Large intestine (tissue), 3 donors: ENCODE data around the gene ERCC8. TPM values are rescaled to one million over a fixed set of nuclear protein-coding genes. Genes with fewer than 3 reads are reported as not detected.

ENCODE experiments used
- DNase-seq, 2 donors: peaks; one replicate each; pipeline versions ENCODE4 v3.0.0 to v3.0.0-alpha.2; 2013
- H3K27ac ChIP-seq: one replicate; pipeline ENCODE4 v1.5.1; 2013; ENCODE audit warnings: low read length
- H3K27me3 ChIP-seq: 2 replicates; pipeline ENCODE4 v1.6.1; 2013; ENCODE audit warnings: low read length; ENCODE audit not compliant: control insufficient read depth, insufficient read depth
- H3K36me3 ChIP-seq: 2 replicates; pipeline ENCODE4 v1.6.1; 2013; ENCODE audit warnings: low read length; ENCODE audit not compliant: control insufficient read depth, insufficient read depth
- H3K4me1 ChIP-seq: one replicate; pipeline ENCODE4 v1.6.1; 2013; ENCODE audit warnings: low read length; ENCODE audit not compliant: control insufficient read depth, insufficient read depth
- H3K4me3 ChIP-seq: one replicate; pipeline ENCODE4 v1.5.1; 2013; ENCODE audit warnings: low read length
- H3K9me3 ChIP-seq: one replicate; pipeline ENCODE4 v1.6.1; 2013; ENCODE audit warnings: mild to moderate bottlenecking, low read depth, low read length, moderate library complexity; ENCODE audit not compliant: control insufficient read depth
- WGBS: methylation state at CpG from one replicate; pipeline ENCODE4 v1.1.5; 2013; ENCODE audit warnings: low lambda C conversion rate; ENCODE audit not compliant: insufficient coverage; 5-methylcytosine and 5-hydroxymethylcytosine counted together
- polyA plus RNA-seq: library from polyadenylated mRNA; unstranded; fragments of 120-200 nt; gene quantifications from one replicate; pipeline ENCODE4 v1.2.1, GENCODE V29; 2013

Gene ERCC8
- polyA plus RNA-seq, 1 donor = 10.4 TPM

GRCh38 chr5:60843386-60843935 is 101.4 kb downstream of the ERCC8 start:
- WGBS = no CpG with 5 or more reads among the region's 49 CpGs
- Histone ChIP-seq H3K9me3 (no peaks in the 10 kb centered on the region), H3K4me1 (peaks cover 4% of the 10 kb centered on the region), H3K4me3 (peak overlapping the region; percentile 82), H3K27ac (peak overlapping the region; percentile 80), H3K27me3 (peaks cover 16% of the 10 kb centered on the region), H3K36me3 (peaks cover 3% of the 10 kb centered on the region)
- DNase-seq = peak in 1 of 2 donors; percentile 66

GRCh38 chr5:60842871-60843385 is 101.9 kb downstream of the ERCC8 start:
- DNase-seq = no peak
- peaks cover 16% of the 10 kb centered on the region for H3K27me3 ChIP-seq
- H3K4me1 ChIP-seq = peaks cover 9% of the 10 kb centered on the region
- peak overlapping the region; percentile 80 for H3K27ac ChIP-seq
- H3K4me3 ChIP-seq = peak overlapping the region; percentile 82
- H3K36me3 ChIP-seq = peaks cover 3% of the 10 kb centered on the region
- 0% methylated on average over 2 of the region's 26 CpGs for whole genome bisulfite sequencing
- no peaks in the 10 kb centered on the region for H3K9me3 ChIP-seq

GRCh38 chr5:60841361-60841760 is 103.5 kb downstream of the ERCC8 start:
- H3K4me3 ChIP-seq = no peak overlapping the region
- no peak for DNase-seq
- WGBS = 82% methylated on average over 2 of the region's 2 CpGs
- no peaks in the 10 kb centered on the region for H3K9me3 ChIP-seq
- H3K36me3 ChIP-seq = peaks cover 3% of the 10 kb centered on the region
- no peak overlapping the region for H3K27ac ChIP-seq
- peaks cover 11% of the 10 kb centered on the region for H3K4me1 ChIP-seq
- peaks cover 16% of the 10 kb centered on the region for H3K27me3 ChIP-seq

- Histone ChIP-seq H3K4me1 (peaks cover 9% of the 10 kb centered on the region), H3K27me3 (no peaks in the 10 kb centered on the region), H3K4me3 (no peak overlapping the region), H3K27ac (no peak overlapping the region), H3K36me3 (peaks cover 5% of the 10 kb centered on the region), H3K9me3 (no peaks in the 10 kb centered on the region)
- no CpG with 5 or more reads among the region's 3 CpGs for WGBS
- DNase-seq = no peak
These were observed 108.7 kb downstream of the ERCC8 start for GRCh38 chr5:60836131-60836530.

GRCh38 chr5:60835554-60835953 is 109.3 kb downstream of the ERCC8 start:
- no peak for DNase-seq
- H3K36me3 ChIP-seq = peaks cover 5% of the 10 kb centered on the region
- H3K27me3 ChIP-seq = no peaks in the 10 kb centered on the region
- H3K4me1 ChIP-seq = peaks cover 8% of the 10 kb centered on the region
- H3K9me3 ChIP-seq = no peaks in the 10 kb centered on the region
- WGBS = 80% methylated on average over 1 of the region's 5 CpGs
- H3K27ac ChIP-seq = no peak overlapping the region
- no peak overlapping the region for H3K4me3 ChIP-seq

GRCh38 chr5:60833520-60833919 is 111.3 kb downstream of the ERCC8 start:
- DNase-seq = peak in 1 of 2 donors; percentile 62

GRCh38 chr5:60830581-60831127 is 114.2 kb downstream of the ERCC8 start:
- no peaks in the 10 kb centered on the region for H3K4me1 ChIP-seq
- no peak overlapping the region for H3K4me3 ChIP-seq
- no peaks in the 10 kb centered on the region for H3K27me3 ChIP-seq
- no peak overlapping the region for H3K27ac ChIP-seq
- H3K9me3 ChIP-seq = no peaks in the 10 kb centered on the region
- no peak for DNase-seq
- peaks cover 2% of the 10 kb centered on the region for H3K36me3 ChIP-seq

More at GRCh38 chr5:60833520-60833919, 111.3 kb downstream of the ERCC8 start:
- Histone ChIP-seq H3K4me1 (peaks cover 8% of the 10 kb centered on the region), H3K9me3 (no peaks in the 10 kb centered on the region), H3K4me3 (no peak overlapping the region), H3K36me3 (peaks cover 5% of the 10 kb centered on the region), H3K27ac (no peak overlapping the region), H3K27me3 (no peaks in the 10 kb centered on the region)

GRCh38 chr5:60829490-60830266 is 115.2 kb downstream of the ERCC8 start:
- no peak for DNase-seq
- WGBS = 100% methylated on average over 1 of the region's 2 CpGs
- no peak overlapping the region for H3K4me3 ChIP-seq
- no peaks in the 10 kb centered on the region for H3K4me1 ChIP-seq
- no peak overlapping the region for H3K27ac ChIP-seq
- no peaks in the 10 kb centered on the region for H3K9me3 ChIP-seq
- H3K27me3 ChIP-seq = no peaks in the 10 kb centered on the region
- peaks cover 2% of the 10 kb centered on the region for H3K36me3 ChIP-seq

GRCh38 chr5:60827201-60827600 is 117.7 kb downstream of the ERCC8 start:
- WGBS = 100% methylated on average over 1 of the region's 1 CpG
- Histone ChIP-seq H3K9me3 (no peaks in the 10 kb centered on the region), H3K36me3 (peaks cover 5% of the 10 kb centered on the region), H3K27me3 (no peaks in the 10 kb centered on the region), H3K4me1 (no peaks in the 10 kb centered on the region), H3K27ac (no peak overlapping the region), H3K4me3 (no peak overlapping the region)
- DNase-seq = no peak

- H3K9me3 ChIP-seq = no peaks in the 10 kb centered on the region
- H3K36me3 ChIP-seq = peaks cover 5% of the 10 kb centered on the region
- no peak overlapping the region for H3K4me3 ChIP-seq
- H3K27me3 ChIP-seq = no peaks in the 10 kb centered on the region
- no peak overlapping the region for H3K27ac ChIP-seq
- DNase-seq = no peak
- no peaks in the 10 kb centered on the region for H3K4me1 ChIP-seq
These were observed 118.2 kb downstream of the ERCC8 start for GRCh38 chr5:60826653-60827052.
